ENCODE measurements around the gene SHROOM3.

SHROOM3 gene

DNA sequence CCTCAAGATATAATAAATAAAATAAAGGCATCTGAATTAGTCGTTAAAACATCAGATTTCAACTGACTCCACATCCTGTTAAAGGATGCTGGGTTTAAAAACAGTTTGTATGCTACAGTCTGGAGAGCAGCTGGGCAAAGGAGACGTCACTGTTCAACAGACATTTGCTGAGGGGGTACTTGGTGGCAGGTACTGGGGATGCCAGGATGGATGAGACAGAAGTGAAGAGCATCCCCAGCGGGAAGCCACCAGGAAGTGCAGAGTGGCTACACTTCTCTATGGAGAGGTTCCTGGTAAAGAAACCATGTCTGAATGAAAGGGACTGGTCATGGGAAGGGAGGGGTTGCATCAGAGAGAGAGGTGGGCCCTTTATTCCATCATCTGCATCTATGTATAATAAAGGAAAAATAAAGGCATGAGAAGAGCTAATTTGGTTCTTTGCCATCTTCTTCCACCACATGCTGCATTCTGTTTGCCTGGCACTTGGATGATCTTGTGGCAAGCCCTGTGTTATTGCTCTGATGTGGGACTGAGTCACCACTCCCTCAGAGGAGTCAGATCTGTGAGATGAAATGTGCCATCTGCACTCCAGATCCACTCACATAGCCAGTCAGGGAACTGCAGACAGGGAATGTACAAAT lies 318.0 kb downstream of the SHROOM3 start:
- H3K27me3 ChIP-seq (ENCODE audit: control insufficient read depth in 2 of 2, insufficient read depth in 2 of 2, low read length in 2 of 2), result no peaks in the 10 kb centered on the region
- H3K4me1 ChIP-seq (ENCODE audit: control insufficient read depth in 2 of 2, insufficient read depth in 2 of 2, low read length in 2 of 2), result no peaks in the 10 kb centered on the region
- peak overlapping the region in 1 of 2 donors; percentile 9 for H3K9ac ChIP-seq (ENCODE audit: low read depth in 1 of 2, low read length in 2 of 2)
- peaks cover 54 to 61% of the 10 kb centered on the region in 2 donors for H3K36me3 ChIP-seq (ENCODE audit: control insufficient read depth in 2 of 2, insufficient read depth in 2 of 2, low read length in 2 of 2)
- H3K27ac ChIP-seq (ENCODE audit: low read depth in 2 of 2, low read length in 2 of 2), result no peak overlapping the region
- no peaks in the 10 kb centered on the region for H3K9me3 ChIP-seq (ENCODE audit: control insufficient read depth in 2 of 2, low read length in 2 of 2)
- no peak overlapping the region for H3K4me3 ChIP-seq (ENCODE audit: low read length in 2 of 2)

DNA sequence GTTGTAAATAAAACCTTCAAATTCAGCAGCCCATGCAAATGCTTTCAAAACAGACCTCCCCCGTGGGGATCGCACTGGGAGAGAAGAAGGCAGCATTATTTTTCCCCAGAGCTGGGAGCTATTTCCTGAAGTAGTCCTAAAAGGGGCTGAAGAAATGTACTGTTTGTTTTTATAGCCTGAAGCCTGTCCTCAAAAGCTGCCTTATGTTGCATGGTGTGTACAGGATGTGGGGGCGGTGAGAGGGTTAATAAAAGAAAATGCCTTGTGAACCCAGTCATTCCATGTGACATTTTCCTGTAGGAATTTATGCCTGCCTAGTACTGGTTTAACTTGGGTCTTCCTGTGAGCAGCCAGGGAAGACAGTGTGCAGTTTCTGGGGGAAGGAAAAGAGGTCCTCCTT lies 318.8 kb downstream of the SHROOM3 start:
- Histone ChIP-seq H3K27ac (ENCODE audit: low read depth in 2 of 2, low read length in 2 of 2) (no peak overlapping the region), H3K27me3 (ENCODE audit: control insufficient read depth in 2 of 2, insufficient read depth in 2 of 2, low read length in 2 of 2) (no peaks in the 10 kb centered on the region), H3K9ac (ENCODE audit: low read depth in 1 of 2, low read length in 2 of 2) (no peak overlapping the region), H3K4me1 (ENCODE audit: control insufficient read depth in 2 of 2, insufficient read depth in 2 of 2, low read length in 2 of 2) (no peaks in the 10 kb centered on the region), H3K36me3 (ENCODE audit: control insufficient read depth in 2 of 2, insufficient read depth in 2 of 2, low read length in 2 of 2) (peaks cover 57 to 62% of the 10 kb centered on the region in 2 donors), H3K4me3 (ENCODE audit: low read length in 2 of 2) (no peak overlapping the region), H3K9me3 (ENCODE audit: control insufficient read depth in 2 of 2, low read length in 2 of 2) (no peaks in the 10 kb centered on the region)

DNA sequence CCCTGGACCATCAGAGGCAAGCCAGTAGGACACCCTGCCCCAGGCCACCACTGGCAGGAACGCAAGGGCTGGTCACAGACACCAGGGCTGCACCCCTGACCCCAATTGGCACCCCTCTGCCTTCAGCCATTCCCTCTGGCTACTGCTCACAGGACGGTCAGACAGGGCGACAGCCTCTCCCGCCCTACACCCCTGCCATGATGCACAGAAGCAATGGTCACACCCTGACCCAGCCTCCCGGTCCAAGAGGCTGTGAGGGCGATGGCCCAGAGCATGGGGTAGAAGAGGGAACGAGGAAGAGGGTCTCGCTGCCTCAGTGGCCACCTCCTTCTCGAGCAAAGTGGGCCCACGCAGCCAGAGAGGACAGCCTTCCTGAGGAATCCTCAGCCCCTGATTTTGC lies 319.4 kb downstream of the SHROOM3 start:
- H3K27ac ChIP-seq (ENCODE audit: low read depth in 2 of 2, low read length in 2 of 2), result no peak overlapping the region
- H3K9ac ChIP-seq (ENCODE audit: low read depth in 1 of 2, low read length in 2 of 2), result no peak overlapping the region
- no peaks in the 10 kb centered on the region for H3K9me3 ChIP-seq (ENCODE audit: control insufficient read depth in 2 of 2, low read length in 2 of 2)
- H3K36me3 ChIP-seq (ENCODE audit: control insufficient read depth in 2 of 2, insufficient read depth in 2 of 2, low read length in 2 of 2), result peaks cover 61 to 64% of the 10 kb centered on the region in 2 donors
- no peaks in the 10 kb centered on the region for H3K4me1 ChIP-seq (ENCODE audit: control insufficient read depth in 2 of 2, insufficient read depth in 2 of 2, low read length in 2 of 2)
- H3K27me3 ChIP-seq (ENCODE audit: control insufficient read depth in 2 of 2, insufficient read depth in 2 of 2, low read length in 2 of 2), result no peaks in the 10 kb centered on the region
- no peak overlapping the region for H3K4me3 ChIP-seq (ENCODE audit: low read length in 2 of 2)

DNA sequence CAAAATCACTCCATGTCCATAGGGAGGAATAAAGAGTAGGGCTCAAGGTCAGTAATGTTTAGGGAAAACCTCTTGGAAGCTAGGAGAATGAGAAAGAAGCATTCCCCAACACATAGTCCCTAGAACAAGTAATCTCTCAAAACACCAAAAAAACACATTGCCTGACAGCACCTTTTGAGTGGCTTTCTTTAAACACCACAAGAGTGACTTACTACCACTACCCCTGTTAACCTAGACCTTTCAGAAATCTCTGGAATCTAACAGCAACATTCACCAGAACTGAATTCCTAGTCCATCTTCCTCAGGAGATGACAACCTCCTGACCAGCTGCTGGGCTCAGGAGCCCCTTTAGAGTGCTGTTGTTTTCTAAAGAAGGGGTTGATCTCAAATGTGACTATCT lies 320.7 kb downstream of the SHROOM3 start:
- Histone ChIP-seq H3K9me3 (ENCODE audit: control insufficient read depth in 2 of 2, low read length in 2 of 2) (no peaks in the 10 kb centered on the region), H3K27me3 (ENCODE audit: control insufficient read depth in 2 of 2, insufficient read depth in 2 of 2, low read length in 2 of 2) (no peaks in the 10 kb centered on the region), H3K27ac (ENCODE audit: low read depth in 2 of 2, low read length in 2 of 2) (no peak overlapping the region), H3K4me1 (ENCODE audit: control insufficient read depth in 2 of 2, insufficient read depth in 2 of 2, low read length in 2 of 2) (no peaks in the 10 kb centered on the region), H3K4me3 (ENCODE audit: low read length in 2 of 2) (no peak overlapping the region), H3K9ac (ENCODE audit: low read depth in 1 of 2, low read length in 2 of 2) (no peak overlapping the region), H3K36me3 (ENCODE audit: control insufficient read depth in 2 of 2, insufficient read depth in 2 of 2, low read length in 2 of 2) (peaks cover 65 to 73% of the 10 kb centered on the region in 2 donors)

DNA sequence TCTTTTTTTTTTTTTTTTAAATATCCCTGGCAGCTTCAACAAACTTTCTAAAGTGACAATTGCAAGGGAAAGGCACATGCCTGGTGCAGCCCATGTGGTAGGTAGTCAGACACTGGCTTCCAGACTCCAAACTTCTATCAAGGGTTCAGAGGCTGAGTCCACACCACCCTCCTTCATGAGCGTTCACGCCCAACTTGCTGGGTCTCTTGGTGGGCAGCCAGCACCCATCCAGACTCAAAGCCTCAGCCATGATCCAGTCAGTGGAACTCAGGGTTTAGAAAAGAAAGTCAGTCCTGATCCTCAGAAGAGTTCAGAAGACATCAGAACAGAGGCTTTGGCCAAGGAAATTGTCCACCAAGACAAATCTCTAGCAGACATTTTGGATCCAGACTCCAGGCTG lies 321.4 kb downstream of the SHROOM3 start:
- Histone ChIP-seq H3K9me3 (ENCODE audit: control insufficient read depth in 2 of 2, low read length in 2 of 2) (no peaks in the 10 kb centered on the region), H3K36me3 (ENCODE audit: control insufficient read depth in 2 of 2, insufficient read depth in 2 of 2, low read length in 2 of 2) (peaks cover 72 to 73% of the 10 kb centered on the region in 2 donors), H3K4me3 (ENCODE audit: low read length in 2 of 2) (no peak overlapping the region), H3K4me1 (ENCODE audit: control insufficient read depth in 2 of 2, insufficient read depth in 2 of 2, low read length in 2 of 2) (no peaks in the 10 kb centered on the region), H3K27ac (ENCODE audit: low read depth in 2 of 2, low read length in 2 of 2) (no peak overlapping the region), H3K27me3 (ENCODE audit: control insufficient read depth in 2 of 2, insufficient read depth in 2 of 2, low read length in 2 of 2) (no peaks in the 10 kb centered on the region), H3K9ac (ENCODE audit: low read depth in 1 of 2, low read length in 2 of 2) (no peak overlapping the region)

DNA sequence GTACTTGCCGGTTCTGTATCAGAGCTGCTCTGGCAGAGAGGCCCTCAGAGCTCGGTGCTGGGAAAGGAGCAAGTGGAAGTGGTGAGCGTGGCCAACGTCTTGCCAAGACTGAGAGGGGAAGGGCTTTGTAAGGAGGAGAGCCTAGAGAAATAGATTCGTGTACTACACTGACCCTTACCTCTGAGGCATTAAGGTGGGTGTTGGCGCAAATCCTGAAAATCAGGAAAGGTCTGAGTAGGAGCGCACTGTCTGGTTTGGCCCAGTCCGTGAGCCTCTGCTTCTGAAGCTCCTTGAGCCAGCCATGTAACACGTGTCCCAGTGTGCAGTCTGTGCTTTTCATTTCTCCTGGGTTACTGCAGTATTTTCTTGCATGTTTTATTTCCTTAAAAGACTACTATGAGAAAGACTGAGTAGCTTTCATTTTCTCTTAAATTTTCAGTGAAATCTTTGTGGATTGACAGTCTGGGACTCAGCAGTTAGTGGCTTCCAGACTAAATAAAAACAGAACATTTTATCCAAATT lies 322.4 kb downstream of the SHROOM3 start:
- no peak overlapping the region for H3K9ac ChIP-seq (ENCODE audit: low read depth in 1 of 2, low read length in 2 of 2)
- no peak overlapping the region for H3K4me3 ChIP-seq (ENCODE audit: low read length in 2 of 2)
- no peaks in the 10 kb centered on the region for H3K27me3 ChIP-seq (ENCODE audit: control insufficient read depth in 2 of 2, insufficient read depth in 2 of 2, low read length in 2 of 2)
- H3K9me3 ChIP-seq (ENCODE audit: control insufficient read depth in 2 of 2, low read length in 2 of 2), result no peaks in the 10 kb centered on the region
- peaks cover 69 to 78% of the 10 kb centered on the region in 2 donors for H3K36me3 ChIP-seq (ENCODE audit: control insufficient read depth in 2 of 2, insufficient read depth in 2 of 2, low read length in 2 of 2)
- H3K4me1 ChIP-seq (ENCODE audit: control insufficient read depth in 2 of 2, insufficient read depth in 2 of 2, low read length in 2 of 2), result no peaks in the 10 kb centered on the region
- H3K27ac ChIP-seq (ENCODE audit: low read depth in 2 of 2, low read length in 2 of 2), result no peak overlapping the region

DNA sequence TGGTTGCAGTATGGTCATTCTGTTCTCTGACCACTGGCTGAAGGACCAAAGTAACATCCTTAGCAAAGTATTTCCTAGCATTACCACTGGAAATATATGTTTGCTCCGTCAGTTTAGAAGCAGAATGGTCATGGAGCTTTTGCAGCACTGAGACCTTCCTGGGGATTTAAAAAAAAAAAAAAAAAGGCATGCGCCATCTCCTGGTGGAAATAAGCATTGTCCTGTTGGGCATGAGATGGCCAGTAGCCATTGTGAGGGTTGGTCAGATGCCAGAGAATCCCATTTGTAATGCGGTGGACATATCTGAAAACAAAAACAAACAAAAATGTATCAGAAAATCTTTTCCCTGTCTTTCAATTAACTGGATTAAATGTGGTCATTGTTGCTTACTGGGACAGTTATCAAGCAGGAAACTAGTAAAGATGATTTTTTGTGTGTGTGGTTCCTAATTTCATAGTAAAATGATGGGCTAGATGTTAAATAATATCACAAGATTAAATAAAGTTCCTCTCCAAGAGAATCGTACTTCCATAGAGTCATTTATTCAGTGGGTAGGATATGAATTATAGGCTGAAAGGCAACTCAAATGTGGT lies 323.4 kb downstream of the SHROOM3 start:
- Histone ChIP-seq H3K4me1 (ENCODE audit: control insufficient read depth in 2 of 2, insufficient read depth in 2 of 2, low read length in 2 of 2) (no peaks in the 10 kb centered on the region), H3K9me3 (ENCODE audit: control insufficient read depth in 2 of 2, low read length in 2 of 2) (no peaks in the 10 kb centered on the region), H3K27ac (ENCODE audit: low read depth in 2 of 2, low read length in 2 of 2) (no peak overlapping the region), H3K4me3 (ENCODE audit: low read length in 2 of 2) (no peak overlapping the region), H3K9ac (ENCODE audit: low read depth in 1 of 2, low read length in 2 of 2) (no peak overlapping the region), H3K36me3 (ENCODE audit: control insufficient read depth in 2 of 2, insufficient read depth in 2 of 2, low read length in 2 of 2) (peaks cover 70 to 75% of the 10 kb centered on the region in 2 donors), H3K27me3 (ENCODE audit: control insufficient read depth in 2 of 2, insufficient read depth in 2 of 2, low read length in 2 of 2) (no peaks in the 10 kb centered on the region)

DNA sequence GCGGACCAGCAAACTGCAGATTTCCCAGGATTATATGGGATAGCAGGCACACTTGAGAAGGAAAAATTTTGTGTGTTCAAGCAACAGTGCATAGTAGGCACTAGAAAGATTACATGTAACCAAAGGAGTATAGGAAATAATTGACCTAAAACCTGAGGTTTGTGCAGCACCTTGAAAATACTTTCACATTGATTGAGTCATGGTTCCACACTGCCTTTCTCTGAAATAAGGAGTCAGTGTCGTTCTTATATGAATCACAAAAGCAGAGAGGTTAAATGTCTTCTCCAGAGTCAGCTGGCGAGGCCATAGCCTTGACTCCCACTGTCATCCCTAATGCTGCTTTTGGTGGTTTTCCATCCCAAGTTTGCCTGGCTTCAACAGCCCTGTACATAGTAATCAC lies 324.0 kb downstream of the SHROOM3 start:
- H3K9ac ChIP-seq (ENCODE audit: low read depth in 1 of 2, low read length in 2 of 2), result no peak overlapping the region
- H3K27ac ChIP-seq (ENCODE audit: low read depth in 2 of 2, low read length in 2 of 2), result no peak overlapping the region
- H3K4me3 ChIP-seq (ENCODE audit: low read length in 2 of 2), result no peak overlapping the region
- H3K36me3 ChIP-seq (ENCODE audit: control insufficient read depth in 2 of 2, insufficient read depth in 2 of 2, low read length in 2 of 2), result peaks cover 70 to 72% of the 10 kb centered on the region in 2 donors
- no peaks in the 10 kb centered on the region for H3K9me3 ChIP-seq (ENCODE audit: control insufficient read depth in 2 of 2, low read length in 2 of 2)
- H3K27me3 ChIP-seq (ENCODE audit: control insufficient read depth in 2 of 2, insufficient read depth in 2 of 2, low read length in 2 of 2), result no peaks in the 10 kb centered on the region
- H3K4me1 ChIP-seq (ENCODE audit: control insufficient read depth in 2 of 2, insufficient read depth in 2 of 2, low read length in 2 of 2), result no peaks in the 10 kb centered on the region

DNA sequence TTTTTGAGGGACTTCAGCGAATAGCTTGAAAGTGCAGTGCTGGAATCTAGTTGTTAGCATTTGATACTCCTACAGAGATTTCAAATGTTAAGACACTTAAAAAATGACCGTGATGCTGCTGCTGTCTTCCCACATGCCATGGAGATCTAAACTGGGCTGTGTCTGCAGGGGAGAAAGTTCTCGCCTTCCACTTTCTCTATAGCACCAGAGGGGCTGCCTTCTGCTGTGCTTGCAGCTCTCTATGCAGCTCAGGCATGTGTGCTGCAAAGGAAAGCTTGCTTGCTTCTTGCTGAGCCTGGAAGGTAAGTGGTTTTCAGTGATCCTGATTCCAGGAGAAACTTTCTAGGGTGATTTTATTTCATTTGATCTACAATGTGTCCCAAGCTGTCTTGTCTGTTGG lies 325.2 kb downstream of the SHROOM3 start:
- no peaks in the 10 kb centered on the region for H3K4me1 ChIP-seq (ENCODE audit: control insufficient read depth in 2 of 2, insufficient read depth in 2 of 2, low read length in 2 of 2)
- no peak overlapping the region for H3K9ac ChIP-seq (ENCODE audit: low read depth in 1 of 2, low read length in 2 of 2)
- peaks cover 64% of the 10 kb centered on the region in 2 donors for H3K36me3 ChIP-seq (ENCODE audit: control insufficient read depth in 2 of 2, insufficient read depth in 2 of 2, low read length in 2 of 2)
- no peaks in the 10 kb centered on the region for H3K27me3 ChIP-seq (ENCODE audit: control insufficient read depth in 2 of 2, insufficient read depth in 2 of 2, low read length in 2 of 2)
- H3K9me3 ChIP-seq (ENCODE audit: control insufficient read depth in 2 of 2, low read length in 2 of 2), result no peaks in the 10 kb centered on the region
- no peak overlapping the region for H3K4me3 ChIP-seq (ENCODE audit: low read length in 2 of 2)
- no peak overlapping the region for H3K27ac ChIP-seq (ENCODE audit: low read depth in 2 of 2, low read length in 2 of 2)

DNA sequence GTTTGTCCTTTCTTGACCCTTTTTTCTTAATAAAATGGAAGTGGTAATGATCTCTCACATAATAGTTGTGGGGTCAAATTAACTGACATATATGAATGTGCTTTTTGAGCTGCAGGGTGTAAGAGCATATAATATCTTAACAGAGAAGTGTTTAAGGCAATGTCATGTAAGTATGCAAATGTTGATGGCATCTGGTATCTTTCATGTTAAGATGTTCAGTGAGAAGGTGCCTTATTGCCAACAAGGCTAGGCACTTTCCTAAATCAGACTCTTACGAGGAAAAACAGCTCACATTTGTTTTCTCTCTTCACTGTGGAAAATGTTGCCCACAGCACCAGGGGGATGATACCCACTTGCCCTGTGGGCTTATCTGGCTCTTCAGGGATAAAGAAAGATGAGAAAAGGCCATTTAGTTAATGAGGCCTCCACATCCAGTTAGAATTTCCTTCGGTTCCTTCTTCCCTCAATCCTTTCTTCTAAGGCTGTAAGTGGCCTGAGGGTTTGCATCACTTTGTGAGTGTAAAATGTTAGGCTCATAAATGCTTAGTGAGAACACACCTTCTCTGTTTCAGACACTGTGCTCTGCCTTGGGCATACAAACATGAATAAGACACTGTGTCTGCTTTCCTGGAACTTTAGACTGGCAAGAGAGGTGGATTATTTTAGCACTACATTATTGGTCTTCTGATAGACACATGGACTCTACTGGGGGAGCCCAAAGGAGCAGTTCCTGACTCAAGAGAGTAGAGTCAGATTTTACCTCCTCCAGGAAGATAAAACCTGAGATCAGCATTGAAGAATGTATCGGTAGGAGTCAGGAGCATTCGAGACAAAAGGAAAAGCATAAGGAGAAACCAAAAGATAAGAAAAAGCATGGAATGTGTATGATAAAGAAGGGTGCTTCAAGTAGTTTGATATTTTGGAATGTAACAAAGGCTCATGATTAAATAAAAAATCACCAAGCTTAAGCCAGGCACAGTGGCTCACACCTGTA lies 327.4 kb downstream of the SHROOM3 start:
- Histone ChIP-seq H3K27me3 (ENCODE audit: control insufficient read depth in 2 of 2, insufficient read depth in 2 of 2, low read length in 2 of 2) (no peaks in the 10 kb centered on the region), H3K27ac (ENCODE audit: low read depth in 2 of 2, low read length in 2 of 2) (no peak overlapping the region), H3K4me3 (ENCODE audit: low read length in 2 of 2) (no peak overlapping the region), H3K9me3 (ENCODE audit: control insufficient read depth in 2 of 2, low read length in 2 of 2) (no peaks in the 10 kb centered on the region), H3K9ac (ENCODE audit: low read depth in 1 of 2, low read length in 2 of 2) (no peak overlapping the region), H3K36me3 (ENCODE audit: control insufficient read depth in 2 of 2, insufficient read depth in 2 of 2, low read length in 2 of 2) (peaks cover 53 to 56% of the 10 kb centered on the region in 2 donors), H3K4me1 (ENCODE audit: control insufficient read depth in 2 of 2, insufficient read depth in 2 of 2, low read length in 2 of 2) (no peaks in the 10 kb centered on the region)
